GM19328 (cell line): Measurements from ENCODE around the gene PTPRH.
"Not testable (repeated sequence)": the region's sequence is repeated elsewhere in the genome, so short reads cannot be mapped to it uniquely, and the experiment has no call there.

Experiments used
- ATAC-seq: cut with Tn5 transposase; IDR thresholded peaks from one replicate; pipeline ENCODE4 v1.9.1; 2021; ENCODE audit warnings: mild to moderate bottlenecking, moderate library complexity; ENCODE audit not compliant: unreplicated experiment

The PTPRH gene

GRCh38 chr19:55227241-55228014 is 18.1 kb upstream of the PTPRH start:
- no peak for ATAC-seq

GRCh38 chr19:55226788-55227187 is 17.5 kb upstream of the PTPRH start:
- ATAC-seq = no peak

- ATAC-seq = no peak
These were observed 17.0 kb upstream of the PTPRH start for GRCh38 chr19:55226273-55226672.

GRCh38 chr19:55225415-55225958 is 16.2 kb upstream of the PTPRH start:
- no peak for ATAC-seq

- not testable (repeated sequence) for ATAC-seq
These were observed 15.5 kb upstream of the PTPRH start for GRCh38 chr19:55224679-55225414.

GRCh38 chr19:55224038-55224665 is 14.9 kb upstream of the PTPRH start:
- no peak for ATAC-seq

- ATAC-seq = no peak
These were observed 14.2 kb upstream of the PTPRH start for GRCh38 chr19:55223291-55224037.

- no peak for ATAC-seq
These were observed 11.2 kb upstream of the PTPRH start for GRCh38 chr19:55220525-55220924.

- ATAC-seq = no peak
These were observed 7.3 kb upstream of the PTPRH start for GRCh38 chr19:55216461-55217198.

GRCh38 chr19:55213547-55213946 is 4.2 kb upstream of the PTPRH start:
- ATAC-seq = no peak

GRCh38 chr19:55212447-55212846 is 3.1 kb upstream of the PTPRH start:
- no peak for ATAC-seq

GRCh38 chr19:55209693-55210472 is 582 bp upstream of the PTPRH start:
- no peak for ATAC-seq

GRCh38 chr19:55206664-55207500 is 2.4 kb downstream of the PTPRH start:
- ATAC-seq = no peak

GRCh38 chr19:55202199-55202598 is 7.1 kb downstream of the PTPRH start:
- ATAC-seq = not testable (repeated sequence)

GRCh38 chr19:55199620-55200204 is 9.6 kb downstream of the PTPRH start:
- no peak for ATAC-seq

GRCh38 chr19:55198651-55199050 is 10.7 kb downstream of the PTPRH start:
- no peak for ATAC-seq

GRCh38 chr19:55197528-55197927 is 11.8 kb downstream of the PTPRH start:
- no peak for ATAC-seq

GRCh38 chr19:55196803-55197202 is 12.5 kb downstream of the PTPRH start:
- ATAC-seq = no peak
